ENCODE measurements around the gene MYO3A.

- no peak for TF ChIP-seq CTCF (IDR thresholded peaks at IDR 0.05; ENCODE audit: insufficient read depth, low read depth, low read length)
- no peak for TF ChIP-seq EZH2 (IDR thresholded peaks at IDR 0.05; ENCODE audit: insufficient read depth, low read length)
Measured at GRCh38 chr10:26225322-26225721, 291.3 kb downstream of the MYO3A start.
